HG02970 (cell line): ENCODE data around the gene SVIL.
A peak's percentile ranks its signal among the peaks of the same experiment; 100 is the strongest.
"Not testable (repeated sequence)": the region's sequence is repeated elsewhere in the genome, so short reads cannot be mapped to it uniquely, and the experiment has no call there.

ENCODE experiments used
- ATAC-seq: cut with Tn5 transposase; IDR thresholded peaks from one replicate; pipeline ENCODE4 v1.9.1; 2021; ENCODE audit warnings: mild to moderate bottlenecking, moderate library complexity, moderate number of reproducible peaks; ENCODE audit not compliant: unreplicated experiment, low FRiP score

Gene SVIL

GRCh38 chr10:29472301-29473086 lies 162.3 kb downstream of the SVIL start:
- no peak for ATAC-seq

DNA sequence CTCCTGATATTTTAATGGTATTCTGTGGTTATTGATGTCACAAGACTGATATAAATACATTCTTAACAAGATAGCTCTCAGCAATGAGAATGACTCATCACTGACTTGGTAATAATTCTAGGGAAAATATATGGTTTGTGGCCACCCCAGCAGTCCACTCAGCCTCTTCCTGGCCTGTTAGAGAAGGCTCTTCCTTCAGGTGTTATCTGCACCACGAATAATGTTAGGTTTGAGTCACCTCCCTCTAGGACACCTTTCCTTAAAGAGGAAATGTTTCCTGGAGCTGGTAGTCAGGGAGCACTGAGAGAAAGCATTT lies 163.3 kb downstream of the SVIL start:
- ATAC-seq, result no peak

DNA sequence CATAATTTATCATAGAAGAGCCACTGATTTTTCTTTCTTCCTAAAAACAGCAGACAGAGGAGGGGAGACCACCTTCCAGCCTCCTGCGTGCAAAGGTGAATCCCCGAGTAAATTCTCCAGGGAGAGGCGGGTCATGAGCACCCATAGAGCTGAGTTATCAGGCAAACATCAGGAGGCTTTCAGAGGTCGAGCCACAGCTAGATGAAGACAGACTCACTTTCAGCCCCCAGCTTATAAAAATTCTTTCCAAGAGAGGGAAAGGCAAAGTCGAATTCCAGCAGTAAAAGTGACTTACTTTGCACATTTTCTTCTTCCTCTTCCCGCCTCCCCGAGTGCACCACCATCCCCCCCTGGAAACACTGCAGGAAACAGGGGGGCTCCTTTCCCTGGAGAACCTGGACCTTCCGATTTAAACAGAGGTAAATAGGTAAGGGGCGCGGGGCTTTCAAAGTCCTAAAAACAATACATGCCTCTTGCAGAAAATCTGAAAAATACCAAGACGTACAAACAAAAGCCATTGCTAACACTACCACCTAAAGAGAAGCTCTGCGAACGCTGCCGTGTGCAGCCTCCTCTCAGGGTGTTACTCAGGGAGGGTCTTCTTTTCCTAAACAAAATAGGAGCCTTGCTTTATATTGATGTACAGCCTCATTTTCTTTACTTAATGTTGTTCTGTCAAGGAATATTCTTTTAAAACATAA lies 163.8 kb downstream of the SVIL start:
- ATAC-seq, result no peak

DNA sequence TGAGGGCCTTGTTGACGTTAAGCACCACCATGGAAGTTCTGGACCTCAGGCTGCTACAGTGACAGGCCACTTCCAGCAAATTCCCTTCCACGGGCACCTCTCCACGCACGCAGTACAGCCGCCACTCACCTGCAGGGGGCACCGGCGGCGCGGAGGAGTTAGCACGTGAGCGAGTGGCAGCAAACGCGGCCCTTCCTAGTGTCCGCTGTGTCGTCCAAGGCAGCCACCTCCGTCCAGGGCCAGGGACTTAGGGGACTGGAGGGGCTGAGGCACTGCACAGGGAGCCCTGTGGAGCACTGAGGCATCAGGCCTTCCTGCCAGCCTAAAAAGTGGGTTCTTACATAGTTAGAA lies 164.4 kb downstream of the SVIL start:
- ATAC-seq, result no peak

- ATAC-seq, result no peak
These were observed 165.1 kb downstream of the SVIL start for GRCh38 chr10:29469481-29470354.

GRCh38 chr10:29465384-29465783 lies 169.4 kb downstream of the SVIL start:
- no peak for ATAC-seq

GRCh38 chr10:29464671-29465171 lies 170.1 kb downstream of the SVIL start:
- not testable (repeated sequence) for ATAC-seq

DNA sequence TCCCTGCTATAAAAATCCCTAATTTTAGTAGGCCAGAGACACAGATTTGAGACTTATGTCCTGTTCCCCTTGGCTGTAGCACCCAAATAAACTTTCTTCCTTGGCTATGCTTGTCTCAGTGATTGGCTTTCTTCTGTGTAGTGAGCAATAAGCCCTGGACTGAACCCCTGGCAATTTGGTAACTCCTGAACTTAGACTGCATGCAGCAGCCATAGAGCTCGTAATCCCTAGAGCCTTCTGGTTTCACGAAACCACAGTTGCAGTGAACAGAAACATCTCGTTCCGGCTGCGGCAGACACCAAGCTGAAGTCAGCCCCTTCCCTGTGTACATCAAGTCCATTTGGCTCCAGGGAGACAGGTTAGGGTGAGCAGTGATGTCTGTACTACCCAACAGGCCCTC lies 173.7 kb downstream of the SVIL start:
- ATAC-seq, result no peak

- not testable (repeated sequence) for ATAC-seq
These were observed 176.6 kb downstream of the SVIL start for GRCh38 chr10:29458190-29458589.

GRCh38 chr10:29455095-29455494 lies 179.7 kb downstream of the SVIL start:
- no peak for ATAC-seq

DNA sequence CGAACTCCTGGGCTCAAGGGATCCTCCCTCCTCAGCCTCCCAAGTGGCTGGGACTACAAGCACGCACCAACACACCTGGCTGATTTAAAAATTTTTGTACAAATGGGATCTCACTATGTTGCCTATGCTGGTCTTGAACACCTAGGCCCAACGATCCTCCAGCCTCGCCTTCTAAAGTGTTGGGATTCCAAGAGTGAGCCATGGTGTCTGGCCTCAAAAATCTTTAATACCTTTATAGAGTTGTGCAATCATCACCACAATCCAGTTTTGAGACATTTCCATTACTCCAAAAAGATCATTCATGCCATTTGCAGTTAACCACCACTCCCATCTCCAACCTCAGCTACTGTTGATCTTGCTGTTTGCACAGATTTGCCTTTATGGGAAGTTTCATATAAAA lies 180.5 kb downstream of the SVIL start:
- ATAC-seq, result no peak

DNA sequence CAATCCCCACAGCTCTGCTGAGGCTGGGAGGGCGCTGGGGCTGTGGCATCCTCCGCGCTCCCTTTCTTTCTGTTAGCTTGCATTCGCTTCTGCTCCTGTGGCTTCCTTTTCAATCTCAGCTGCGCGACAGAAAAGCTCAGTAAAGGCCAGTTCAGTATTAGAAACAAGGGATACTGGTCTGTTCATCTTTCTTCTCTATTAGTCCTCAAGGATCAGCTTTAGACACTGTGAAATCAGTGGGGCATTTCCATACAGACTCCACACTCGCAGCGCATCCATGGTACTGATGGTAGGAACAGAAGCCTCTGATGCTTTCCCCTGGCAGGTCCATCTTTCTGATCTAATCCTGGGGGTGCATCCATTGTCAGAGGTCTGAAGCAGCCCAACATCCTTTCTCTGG lies 182.2 kb downstream of the SVIL start:
- no peak for ATAC-seq

- ATAC-seq, result no peak
These were observed 182.8 kb downstream of the SVIL start for GRCh38 chr10:29451946-29452345.

DNA sequence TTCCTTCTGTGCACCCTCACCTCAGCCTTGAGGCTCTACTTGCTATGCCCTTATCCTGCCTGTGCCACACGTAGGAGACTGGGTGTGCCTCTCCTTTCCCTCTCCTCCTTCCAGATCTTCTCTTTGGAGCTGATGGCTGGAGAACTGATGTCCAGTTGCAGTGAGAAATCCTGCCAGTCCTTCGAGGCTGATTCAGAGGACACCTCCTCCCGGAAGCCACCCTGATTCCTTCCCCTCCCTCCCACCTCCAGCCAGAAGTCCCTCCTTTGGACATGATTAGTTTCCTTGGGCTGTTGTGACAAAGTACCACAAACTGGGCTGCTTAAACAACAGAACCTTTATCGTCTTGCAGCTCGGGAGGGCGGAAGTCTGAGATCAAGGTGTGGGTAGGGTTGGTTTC lies 184.4 kb downstream of the SVIL start:
- no peak for ATAC-seq

DNA sequence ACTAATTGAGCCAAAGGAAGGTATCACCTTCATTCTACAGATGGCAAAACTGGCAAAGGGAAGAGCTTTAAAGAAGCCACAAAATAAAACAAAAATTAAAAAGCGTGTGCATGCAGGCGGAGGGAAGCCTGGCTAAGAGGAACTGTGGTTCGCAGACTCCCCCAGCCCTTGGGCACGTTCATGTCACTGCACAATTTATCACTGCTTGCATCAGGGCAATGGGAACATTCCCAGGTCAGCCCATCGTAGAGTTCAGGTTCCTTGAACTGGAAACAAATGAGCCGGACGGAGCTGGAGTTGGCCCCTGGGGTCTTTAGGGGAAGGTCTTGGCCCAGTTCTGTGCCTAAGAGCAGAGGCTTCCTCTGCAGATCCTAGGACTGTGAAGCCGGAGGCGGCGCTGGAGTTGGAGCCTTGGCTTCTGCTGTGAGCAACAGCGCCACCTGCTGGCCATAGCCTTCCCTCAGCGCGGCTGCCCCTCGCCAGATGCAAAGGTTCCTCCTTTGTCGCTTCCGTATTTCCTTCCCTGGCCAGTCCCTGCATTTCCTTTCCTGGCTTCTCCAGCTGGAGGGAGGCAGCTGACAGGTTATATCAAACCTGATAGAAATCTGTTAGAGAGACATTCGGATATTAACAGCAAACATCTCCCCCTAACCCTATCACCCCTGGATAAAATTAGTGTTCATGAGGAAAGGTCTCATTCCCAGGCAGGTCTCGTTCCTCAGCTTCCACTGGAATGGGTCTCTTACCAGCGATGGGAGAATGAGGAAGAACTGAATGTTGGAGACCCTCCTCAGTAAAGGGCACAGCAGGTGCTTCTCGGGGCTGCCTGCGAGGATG lies 185.8 kb downstream of the SVIL start:
- peak; percentile 86 for ATAC-seq

DNA sequence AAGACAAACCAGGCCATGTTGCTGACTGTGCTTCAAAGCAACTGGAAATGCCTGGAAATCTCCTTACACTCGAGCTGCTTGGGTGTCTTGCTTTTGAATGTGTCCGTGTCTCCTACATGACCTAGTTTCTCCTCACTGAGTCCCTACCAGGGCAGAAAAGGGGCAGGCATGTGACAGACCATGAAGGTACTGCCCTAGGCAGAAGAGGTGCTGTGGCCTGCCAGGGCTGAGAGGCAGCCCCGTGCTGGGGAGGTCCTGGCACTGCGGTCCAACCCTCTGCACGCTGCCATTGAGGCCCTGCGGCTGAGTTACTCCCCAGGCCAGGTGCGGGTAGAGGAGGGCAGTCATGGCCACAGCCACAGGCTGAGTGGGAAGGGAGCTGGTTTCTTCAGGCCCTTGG lies 186.6 kb downstream of the SVIL start:
- ATAC-seq, result no peak

GRCh38 chr10:29446327-29446726 lies 188.4 kb downstream of the SVIL start:
- ATAC-seq, result no peak

DNA sequence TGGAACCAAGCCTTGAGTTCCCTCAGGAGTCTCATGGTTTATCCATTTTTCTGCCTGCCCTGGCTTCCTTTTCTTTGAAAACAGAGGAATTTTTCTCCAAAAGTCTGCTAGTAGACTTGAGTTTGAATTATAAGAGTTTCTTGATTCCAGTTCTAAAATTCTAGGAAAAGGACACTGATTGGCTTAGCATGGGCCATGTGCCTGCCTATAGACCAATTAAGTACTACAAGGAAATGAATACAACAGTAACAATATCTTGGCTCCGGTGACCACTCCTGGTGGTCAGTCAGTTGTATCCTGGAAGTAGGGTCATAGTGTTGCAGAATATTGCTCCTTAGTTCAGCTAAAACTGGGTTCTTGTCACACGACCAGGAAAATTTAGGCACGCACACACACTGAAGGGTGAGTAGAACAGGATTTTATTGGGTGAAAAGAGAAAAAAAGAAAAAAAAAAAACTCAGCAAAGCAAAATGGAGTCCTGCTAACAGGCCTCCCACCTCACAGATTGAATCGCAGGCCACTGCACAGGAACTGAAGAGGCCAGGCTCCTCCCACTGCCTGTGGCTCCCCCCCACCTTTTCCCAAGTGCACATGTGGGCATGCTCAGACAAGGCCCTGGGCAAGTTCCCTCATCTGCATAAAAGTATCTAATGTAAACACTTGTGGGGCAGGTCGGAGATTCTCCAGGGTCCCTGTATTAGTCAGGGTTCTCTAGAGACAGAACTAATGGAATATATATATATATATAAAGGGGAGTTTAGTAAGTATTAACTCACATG lies 190.8 kb downstream of the SVIL start:
- ATAC-seq, result no peak

- ATAC-seq, result no peak
These were observed 193.8 kb downstream of the SVIL start for GRCh38 chr10:29440981-29441380.

- not testable (repeated sequence) for ATAC-seq
These were observed 195.8 kb downstream of the SVIL start for GRCh38 chr10:29439005-29439404.
